ENCODE data around the gene NDUFV3.

- no peak for TF ChIP-seq POLR2A (IDR thresholded peaks at IDR 0.05)
- TF ChIP-seq, protein P1, sequence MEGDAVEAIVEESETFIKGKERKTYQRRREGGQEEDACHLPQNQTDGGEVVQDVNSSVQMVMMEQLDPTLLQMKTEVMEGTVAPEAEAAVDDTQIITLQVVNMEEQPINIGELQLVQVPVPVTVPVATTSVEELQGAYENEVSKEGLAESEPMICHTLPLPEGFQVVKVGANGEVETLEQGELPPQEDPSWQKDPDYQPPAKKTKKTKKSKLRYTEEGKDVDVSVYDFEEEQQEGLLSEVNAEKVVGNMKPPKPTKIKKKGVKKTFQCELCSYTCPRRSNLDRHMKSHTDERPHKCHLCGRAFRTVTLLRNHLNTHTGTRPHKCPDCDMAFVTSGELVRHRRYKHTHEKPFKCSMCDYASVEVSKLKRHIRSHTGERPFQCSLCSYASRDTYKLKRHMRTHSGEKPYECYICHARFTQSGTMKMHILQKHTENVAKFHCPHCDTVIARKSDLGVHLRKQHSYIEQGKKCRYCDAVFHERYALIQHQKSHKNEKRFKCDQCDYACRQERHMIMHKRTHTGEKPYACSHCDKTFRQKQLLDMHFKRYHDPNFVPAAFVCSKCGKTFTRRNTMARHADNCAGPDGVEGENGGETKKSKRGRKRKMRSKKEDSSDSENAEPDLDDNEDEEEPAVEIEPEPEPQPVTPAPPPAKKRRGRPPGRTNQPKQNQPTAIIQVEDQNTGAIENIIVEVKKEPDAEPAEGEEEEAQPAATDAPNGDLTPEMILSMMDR (IDR thresholded peaks at IDR 0.05), result no peak
Observed at GRCh38 chr21:42858185-42858847, 34.8 kb upstream of the NDUFV3 start.

All from breast epithelium (tissue), 3 donors.